ENCODE measurements around the gene CDKL5.

Gene CDKL5

GRCh38 chrX:18674788-18675735 is 249.7 kb downstream of the CDKL5 start:
- Histone ChIP-seq H3K27me3 (ENCODE audit: control insufficient read depth in 1 of 2, insufficient read depth in 2 of 2, low read length in 2 of 2) (peaks cover 0 to 7% of the 10 kb centered on the region in 2 donors), H3K4me3 (ENCODE audit: low read depth in 1 of 2, low read length in 2 of 2) (peak overlapping the region; percentile 51 to 62), H3K9me3 (ENCODE audit: low read length) (no peaks in the 10 kb centered on the region), H3K9ac (ENCODE audit: low read length) (peak overlapping the region; percentile 33), H3K36me3 (ENCODE audit: insufficient read depth, low read length) (no peaks in the 10 kb centered on the region), H3K4me1 (ENCODE audit: insufficient read depth, low read length) (no peaks in the 10 kb centered on the region), H3K27ac (ENCODE audit: low read depth, low read length) (peak overlapping the region; percentile 57)

DNA sequence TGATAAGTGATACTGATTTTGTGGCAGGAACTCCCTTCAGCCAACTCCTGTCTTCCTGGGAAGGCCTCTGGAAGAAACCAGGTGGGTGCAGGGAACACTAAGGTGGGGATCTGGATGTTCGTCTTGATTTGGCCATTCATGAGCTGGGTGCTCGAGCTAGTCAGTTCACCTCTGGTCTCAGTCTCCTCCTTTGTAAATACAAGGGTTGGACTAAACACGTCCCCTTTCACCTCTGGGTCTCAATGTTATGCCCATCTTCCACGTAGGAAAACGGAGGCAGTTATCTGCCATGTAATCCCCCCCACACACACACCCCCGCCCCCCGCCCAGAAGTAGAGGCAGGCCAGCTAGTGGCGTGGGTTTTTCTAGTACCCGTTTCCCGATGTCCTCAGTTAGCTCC is 250.6 kb downstream of the CDKL5 start:
- H3K27me3 ChIP-seq (ENCODE audit: control insufficient read depth in 1 of 2, insufficient read depth in 2 of 2, low read length in 2 of 2): peaks cover 0 to 7% of the 10 kb centered on the region in 2 donors
- H3K4me1 ChIP-seq (ENCODE audit: insufficient read depth, low read length): no peaks in the 10 kb centered on the region
- H3K36me3 ChIP-seq (ENCODE audit: insufficient read depth, low read length): no peaks in the 10 kb centered on the region
- H3K9me3 ChIP-seq (ENCODE audit: low read length): no peaks in the 10 kb centered on the region
- H3K27ac ChIP-seq (ENCODE audit: low read depth, low read length): no peak overlapping the region
- no peak overlapping the region for H3K9ac ChIP-seq (ENCODE audit: low read length)
- no peak overlapping the region for H3K4me3 ChIP-seq (ENCODE audit: low read depth in 1 of 2, low read length in 2 of 2)

DNA sequence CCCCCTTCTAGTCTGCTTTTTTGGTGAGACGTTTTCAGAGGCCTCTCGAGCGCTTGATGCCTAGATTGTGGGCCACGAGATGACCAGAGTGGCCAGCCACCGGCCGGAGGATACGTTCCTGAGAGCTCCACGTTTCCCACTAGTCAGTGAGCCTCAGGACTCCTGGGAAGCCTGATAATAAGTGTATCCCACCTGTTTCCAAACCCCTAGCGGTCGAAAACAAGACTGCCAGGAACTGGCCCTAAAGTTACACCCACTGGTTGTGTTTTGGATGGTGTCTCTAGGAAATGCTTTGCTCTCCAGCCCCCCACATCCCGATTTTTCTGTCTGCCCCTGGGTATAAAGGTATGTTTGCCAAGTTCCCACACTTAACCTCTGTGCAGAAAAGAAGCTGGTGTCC is 251.1 kb downstream of the CDKL5 start:
- no peaks in the 10 kb centered on the region for H3K36me3 ChIP-seq (ENCODE audit: insufficient read depth, low read length)
- no peaks in the 10 kb centered on the region for H3K4me1 ChIP-seq (ENCODE audit: insufficient read depth, low read length)
- H3K9me3 ChIP-seq (ENCODE audit: low read length): no peaks in the 10 kb centered on the region
- peaks cover 0 to 7% of the 10 kb centered on the region in 2 donors for H3K27me3 ChIP-seq (ENCODE audit: control insufficient read depth in 1 of 2, insufficient read depth in 2 of 2, low read length in 2 of 2)
- no peak overlapping the region for H3K27ac ChIP-seq (ENCODE audit: low read depth, low read length)
- H3K9ac ChIP-seq (ENCODE audit: low read length): no peak overlapping the region
- H3K4me3 ChIP-seq (ENCODE audit: low read depth in 1 of 2, low read length in 2 of 2): no peak overlapping the region

DNA sequence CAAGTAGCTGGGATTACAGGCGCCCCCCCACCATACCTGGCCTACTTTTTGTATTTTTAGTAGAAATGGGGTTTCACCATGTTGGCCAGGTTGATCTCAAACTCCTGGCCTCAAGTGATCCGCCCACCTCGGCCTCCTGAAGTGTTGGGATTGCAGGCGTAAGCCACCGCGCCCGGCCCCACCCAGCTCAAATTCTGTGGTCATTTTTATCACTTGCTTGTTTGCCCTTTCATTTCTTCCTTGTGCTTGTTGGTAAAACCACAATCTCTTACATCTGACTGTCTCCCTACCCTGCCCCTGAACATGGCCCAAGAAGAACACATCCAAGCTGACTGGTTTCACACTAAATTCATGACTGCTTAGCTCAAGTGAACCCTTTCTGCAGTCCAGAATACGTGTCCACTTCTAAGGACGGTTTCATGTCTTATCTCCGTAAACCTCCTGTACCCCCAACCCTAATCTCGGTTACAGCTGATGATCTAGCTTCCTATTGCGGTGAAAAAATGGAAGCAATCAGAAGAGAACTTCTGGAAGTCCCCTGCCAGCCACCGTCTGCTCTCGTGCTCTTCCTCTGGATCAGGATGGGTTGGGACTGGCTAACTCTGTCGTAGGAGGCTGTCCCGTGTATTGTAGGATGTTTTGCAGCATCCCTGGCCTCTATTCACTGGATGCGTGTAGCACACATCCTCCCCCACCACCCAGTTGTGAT is 251.9 kb downstream of the CDKL5 start:
- Histone ChIP-seq H3K4me3 (ENCODE audit: low read depth in 1 of 2, low read length in 2 of 2) (no peak overlapping the region), H3K27me3 (ENCODE audit: control insufficient read depth in 1 of 2, insufficient read depth in 2 of 2, low read length in 2 of 2) (peaks cover 0 to 7% of the 10 kb centered on the region in 2 donors), H3K36me3 (ENCODE audit: insufficient read depth, low read length) (no peaks in the 10 kb centered on the region), H3K9me3 (ENCODE audit: low read length) (no peaks in the 10 kb centered on the region), H3K27ac (ENCODE audit: low read depth, low read length) (no peak overlapping the region), H3K4me1 (ENCODE audit: insufficient read depth, low read length) (no peaks in the 10 kb centered on the region), H3K9ac (ENCODE audit: low read length) (no peak overlapping the region)

GRCh38 chrX:18681996-18682395 is 256.6 kb downstream of the CDKL5 start:
- no peaks in the 10 kb centered on the region for H3K9me3 ChIP-seq (ENCODE audit: low read length)
- no peak overlapping the region for H3K4me3 ChIP-seq (ENCODE audit: low read depth in 1 of 2, low read length in 2 of 2)
- H3K36me3 ChIP-seq (ENCODE audit: insufficient read depth, low read length): no peaks in the 10 kb centered on the region
- H3K27me3 ChIP-seq (ENCODE audit: control insufficient read depth in 1 of 2, insufficient read depth in 2 of 2, low read length in 2 of 2): no peaks in the 10 kb centered on the region
- no peak overlapping the region for H3K27ac ChIP-seq (ENCODE audit: low read depth, low read length)
- no peaks in the 10 kb centered on the region for H3K4me1 ChIP-seq (ENCODE audit: insufficient read depth, low read length)
- H3K9ac ChIP-seq (ENCODE audit: low read length): no peak overlapping the region

DNA sequence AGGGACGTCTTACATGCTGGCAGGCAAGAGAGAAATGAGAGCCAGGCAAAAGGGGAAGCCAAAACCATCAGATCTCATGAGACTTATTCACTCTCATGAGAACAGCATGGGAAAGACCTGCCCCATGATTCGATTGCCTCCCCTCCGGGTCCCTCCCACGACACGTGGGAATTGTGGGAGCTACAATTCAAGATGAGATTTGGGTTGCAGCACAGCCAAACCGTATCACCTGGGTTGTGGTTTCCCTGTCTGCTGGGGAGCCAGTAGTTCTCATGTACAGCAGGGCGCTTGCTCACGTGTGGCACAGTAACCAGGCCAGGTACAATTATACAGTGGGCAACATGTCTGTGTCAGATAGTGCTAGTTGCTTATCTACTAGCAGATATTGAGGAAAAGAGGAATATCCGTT is 257.6 kb downstream of the CDKL5 start:
- Histone ChIP-seq H3K36me3 (ENCODE audit: insufficient read depth, low read length) (no peaks in the 10 kb centered on the region), H3K27ac (ENCODE audit: low read depth, low read length) (no peak overlapping the region), H3K9me3 (ENCODE audit: low read length) (no peaks in the 10 kb centered on the region), H3K4me3 (ENCODE audit: low read depth in 1 of 2, low read length in 2 of 2) (no peak overlapping the region), H3K9ac (ENCODE audit: low read length) (no peak overlapping the region), H3K27me3 (ENCODE audit: control insufficient read depth in 1 of 2, insufficient read depth in 2 of 2, low read length in 2 of 2) (no peaks in the 10 kb centered on the region), H3K4me1 (ENCODE audit: insufficient read depth, low read length) (no peaks in the 10 kb centered on the region)

- no peaks in the 10 kb centered on the region for H3K27me3 ChIP-seq (ENCODE audit: control insufficient read depth in 1 of 2, insufficient read depth in 2 of 2, low read length in 2 of 2)
- H3K9me3 ChIP-seq (ENCODE audit: low read length): no peaks in the 10 kb centered on the region
- H3K4me3 ChIP-seq (ENCODE audit: low read depth in 1 of 2, low read length in 2 of 2): no peak overlapping the region
- no peak overlapping the region for H3K27ac ChIP-seq (ENCODE audit: low read depth, low read length)
- no peaks in the 10 kb centered on the region for H3K36me3 ChIP-seq (ENCODE audit: insufficient read depth, low read length)
- no peak overlapping the region for H3K9ac ChIP-seq (ENCODE audit: low read length)
- no peaks in the 10 kb centered on the region for H3K4me1 ChIP-seq (ENCODE audit: insufficient read depth, low read length)
These were observed 262.6 kb downstream of the CDKL5 start for GRCh38 chrX:18687856-18688495.

- no peak overlapping the region for H3K27ac ChIP-seq (ENCODE audit: low read depth, low read length)
- no peaks in the 10 kb centered on the region for H3K4me1 ChIP-seq (ENCODE audit: insufficient read depth, low read length)
- peaks cover 0 to 4% of the 10 kb centered on the region in 2 donors for H3K27me3 ChIP-seq (ENCODE audit: control insufficient read depth in 1 of 2, insufficient read depth in 2 of 2, low read length in 2 of 2)
- no peaks in the 10 kb centered on the region for H3K36me3 ChIP-seq (ENCODE audit: insufficient read depth, low read length)
- H3K9me3 ChIP-seq (ENCODE audit: low read length): no peaks in the 10 kb centered on the region
- H3K9ac ChIP-seq (ENCODE audit: low read length): no peak overlapping the region
- no peak overlapping the region for H3K4me3 ChIP-seq (ENCODE audit: low read depth in 1 of 2, low read length in 2 of 2)
These were observed 266.0 kb downstream of the CDKL5 start for GRCh38 chrX:18691431-18691830.

DNA sequence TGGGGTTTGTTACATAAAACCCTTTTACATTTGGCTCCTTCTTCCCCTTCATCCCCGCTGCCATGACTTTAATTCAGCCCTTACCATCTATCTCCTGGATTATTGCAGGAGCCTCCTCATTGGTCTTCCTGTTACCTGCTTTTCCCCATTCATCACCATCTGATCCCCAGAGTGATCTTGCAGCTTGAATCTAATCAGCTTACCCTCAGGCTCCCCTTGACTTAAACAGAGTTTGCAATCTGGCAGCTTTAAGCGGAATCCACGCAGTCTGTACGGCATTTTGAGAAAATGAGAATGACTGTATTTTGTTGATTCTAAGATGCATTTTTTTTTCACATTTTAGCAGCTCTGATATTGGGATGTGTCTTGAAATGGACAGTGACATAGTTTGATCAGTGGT is 267.1 kb downstream of the CDKL5 start:
- no peak overlapping the region for H3K9ac ChIP-seq (ENCODE audit: low read length)
- no peak overlapping the region for H3K4me3 ChIP-seq (ENCODE audit: low read depth in 1 of 2, low read length in 2 of 2)
- no peaks in the 10 kb centered on the region for H3K36me3 ChIP-seq (ENCODE audit: insufficient read depth, low read length)
- no peaks in the 10 kb centered on the region for H3K4me1 ChIP-seq (ENCODE audit: insufficient read depth, low read length)
- H3K27me3 ChIP-seq (ENCODE audit: control insufficient read depth in 1 of 2, insufficient read depth in 2 of 2, low read length in 2 of 2): peaks cover 0 to 6% of the 10 kb centered on the region in 2 donors
- no peaks in the 10 kb centered on the region for H3K9me3 ChIP-seq (ENCODE audit: low read length)
- no peak overlapping the region for H3K27ac ChIP-seq (ENCODE audit: low read depth, low read length)

GRCh38 chrX:18696653-18697052 is 271.2 kb downstream of the CDKL5 start:
- Histone ChIP-seq H3K36me3 (ENCODE audit: insufficient read depth, low read length) (no peaks in the 10 kb centered on the region), H3K27ac (ENCODE audit: low read depth, low read length) (no peak overlapping the region), H3K4me1 (ENCODE audit: insufficient read depth, low read length) (no peaks in the 10 kb centered on the region), H3K27me3 (ENCODE audit: control insufficient read depth in 1 of 2, insufficient read depth in 2 of 2, low read length in 2 of 2) (peaks cover 0 to 9% of the 10 kb centered on the region in 2 donors), H3K4me3 (ENCODE audit: low read depth in 1 of 2, low read length in 2 of 2) (no peak overlapping the region), H3K9ac (ENCODE audit: low read length) (no peak overlapping the region), H3K9me3 (ENCODE audit: low read length) (no peaks in the 10 kb centered on the region)

Measured in muscle layer of colon (tissue), 2 donors.